ENCODE data around the gene VPS41.

Gene VPS41

GRCh38 chr7:38916396-38916795, 7.4 kb upstream of the VPS41 start:
- ChIA-PET CTCF (interaction anchor here (0.7 kb wide), 2 partner anchors 218 to 1283 kb away, joined by 3 to 4 read pairs; no protein-coding TSS in a partner anchor), POLR2A (ENCODE audit: low non-redundant PET) (no interaction called here)
- no peak for DNase-seq (ENCODE audit: low spot score)
- TF ChIP-seq CTCF (conservative IDR thresholded peaks at IDR 0.05; ENCODE audit: low read depth): no peak
- no peak overlapping the region for H3K27ac ChIP-seq

GRCh38 chr7:38909870-38910269, 879 bp upstream of the VPS41 start:
- ChIA-PET CTCF (interaction anchor here (0.7 kb wide), 1 partner anchor 117 kb away, joined by 3 read pairs; no protein-coding TSS in a partner anchor), POLR2A (ENCODE audit: low non-redundant PET) (no interaction called here)
- no peak overlapping the region for H3K27ac ChIP-seq

DNA sequence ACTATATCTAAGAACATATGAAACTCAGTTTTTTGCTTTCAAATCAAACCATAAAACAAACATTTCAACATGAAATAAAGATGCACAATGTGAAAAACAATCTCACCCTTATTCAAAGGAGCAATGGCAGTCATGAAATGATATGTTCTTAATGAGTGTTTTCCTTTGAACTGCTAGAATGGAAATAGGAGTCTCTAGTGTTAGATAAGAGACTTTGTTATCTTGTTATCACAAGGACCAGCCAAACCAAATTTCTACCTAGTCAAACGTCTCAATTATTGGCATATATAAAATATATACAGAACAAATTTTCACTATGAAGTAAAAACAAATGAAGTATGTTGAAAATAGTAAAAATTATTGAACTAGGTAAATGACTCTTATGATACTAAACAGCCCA, 1.2 kb downstream of the VPS41 start:
- CTCF ChIA-PET: no interaction called here
- DNase-seq (ENCODE audit: low spot score): no peak

More at GRCh38 chr7:38909870-38910269, 879 bp upstream of the VPS41 start:
- no peak for TF ChIP-seq CTCF (conservative IDR thresholded peaks at IDR 0.05; ENCODE audit: low read depth)
- DNase-seq (ENCODE audit: low spot score): no peak

DNA sequence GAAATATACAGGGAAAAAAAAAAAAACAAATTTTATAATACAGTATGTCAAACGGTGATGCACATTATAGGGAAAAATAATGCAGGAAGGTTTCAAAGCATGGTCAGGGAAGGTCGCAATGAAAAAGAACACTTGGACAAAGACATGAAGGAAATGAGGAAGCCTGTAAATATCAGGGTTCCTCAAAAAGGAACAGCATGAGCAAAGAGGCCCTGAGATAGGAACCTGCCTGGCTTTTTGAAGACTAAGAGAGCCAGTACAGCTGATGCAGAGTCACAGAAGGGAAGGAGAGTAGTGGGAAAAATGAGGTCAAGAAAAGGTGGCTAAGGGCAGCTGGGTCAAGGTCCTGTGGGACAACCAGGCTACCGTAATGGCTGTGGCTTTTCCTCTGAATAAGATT, 1.9 kb downstream of the VPS41 start:
- no peak overlapping the region for H3K27ac ChIP-seq
- no peak for DNase-seq (ENCODE audit: low spot score)
- TF ChIP-seq CTCF (conservative IDR thresholded peaks at IDR 0.05; ENCODE audit: low read depth): no peak
- ChIA-PET POLR2A (ENCODE audit: low non-redundant PET) (no interaction called here), CTCF (interaction anchor here (0.5 kb wide), 1 partner anchor 16 kb away, joined by 3 read pairs; no protein-coding TSS in a partner anchor)

More for the DNA sequence above, 1.2 kb downstream of the VPS41 start:
- POLR2A ChIA-PET (ENCODE audit: low non-redundant PET): no interaction called here
- no peak overlapping the region for H3K27ac ChIP-seq
- no peak for TF ChIP-seq CTCF (conservative IDR thresholded peaks at IDR 0.05; ENCODE audit: low read depth)

- ChIA-PET CTCF (interaction anchor here (0.7 kb wide), 1 partner anchor 24 kb away, joined by 4 read pairs; no protein-coding TSS in a partner anchor), POLR2A (ENCODE audit: low non-redundant PET) (no interaction called here)
- TF ChIP-seq CTCF (conservative IDR thresholded peaks at IDR 0.05; ENCODE audit: low read depth): no peak
- DNase-seq (ENCODE audit: low spot score): no peak
- H3K27ac ChIP-seq: no peak overlapping the region
Measured at GRCh38 chr7:38905056-38905759, 3.8 kb downstream of the VPS41 start.

DNA sequence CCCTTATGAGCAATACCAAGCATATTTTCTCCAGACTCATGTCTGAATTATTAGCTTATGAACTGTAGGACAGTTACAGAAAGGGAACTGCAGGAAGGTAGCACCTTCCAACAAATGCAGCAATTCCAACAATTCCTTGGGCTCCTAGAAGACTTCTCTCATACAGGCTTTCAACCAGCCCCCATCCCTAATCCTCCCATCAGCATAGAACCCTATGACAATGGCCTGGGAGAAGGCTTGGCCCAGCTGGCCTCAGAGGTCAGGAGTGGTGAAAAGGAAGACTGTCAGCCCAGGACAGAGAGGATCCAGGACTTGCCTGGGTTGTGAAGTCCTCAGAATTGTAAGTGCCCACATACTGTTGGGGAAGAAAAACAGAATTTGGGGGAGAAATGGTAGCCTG, 5.9 kb downstream of the VPS41 start:
- POLR2A ChIA-PET (ENCODE audit: low non-redundant PET): no interaction called here
- CTCF ChIA-PET: no interaction called here
- H3K27ac ChIP-seq: no peak overlapping the region
- no peak for TF ChIP-seq CTCF (conservative IDR thresholded peaks at IDR 0.05; ENCODE audit: low read depth)
- DNase-seq (ENCODE audit: low spot score): no peak

Measured in RWPE1 (cell line).